Endothelial cell of umbilical vein (primary cell): ENCODE measurements around the gene WDR48. TPM values are rescaled to one million over a fixed set of nuclear protein-coding genes. Genes with fewer than 3 reads are reported as not detected.
A peak's percentile ranks its signal among the peaks of the same experiment; 100 is the strongest.

Source experiments
- BruUV-seq: library from RNA; stranded (reverse); fragments of 400-500 nt; replicated peaks from 2 replicates; lab custom pipeline; 2021; lab: Mats Ljungman, UMichigan
- CTCF ChIA-PET: fragments of 300-600, 350-600 bp; sonication (Branson Sonifier 250); formaldehyde crosslinking; loops from one replicate; lab custom pipeline; 2021; ENCODE audit warnings: antibody characterized with exemption, inconsistent platforms; lab: Charles Lee
- POLR2A ChIA-PET: fragments of 300-600, 350-600 bp; sonication (Branson Sonifier 250); formaldehyde crosslinking; loops from one replicate; lab custom pipeline; 2021; ENCODE audit warnings: antibody characterized with exemption, inconsistent platforms; lab: Charles Lee
- DNase-seq: peaks from one replicate; pipeline ENCODE4 v3.0.0-alpha.2; 2011; ENCODE audit warnings: low read depth, low spot score
- FAIRE-seq: peaks from 2 replicates; lab custom pipeline; 2011; peaks lifted over from hg19 to GRCh38; lab: Jason Lieb, UNC
- H2AFZ ChIP-seq: 2 replicates; pipeline ENCODE4 v1.6.0; 2012; ENCODE audit warnings: low read depth, low read length, control low read depth, inconsistent platforms
- H3K27ac ChIP-seq: 2 replicates; pipeline ENCODE4 v1.5.1; 2011; ENCODE audit warnings: low read depth, mild to moderate bottlenecking, control low read depth, low read length, moderate library complexity; ENCODE audit not compliant: insufficient read depth
- H3K27me3 ChIP-seq, 2 experiments: 2 replicates each; pipeline versions ENCODE4 v1.6.0 to v1.6.1; 2011; ENCODE audit warnings: low read length in 2 of 2, mixed read lengths in 1 of 2; ENCODE audit not compliant: control insufficient read depth in 2 of 2, insufficient read depth in 2 of 2
- H3K36me3 ChIP-seq, 2 experiments: 2 replicates in 1 of 2; 3 replicates in 1 of 2; pipeline ENCODE4 v1.5.1; 2011; ENCODE audit warnings: low read length in 2 of 2, mild to moderate bottlenecking in 1 of 2, moderate library complexity in 1 of 2; ENCODE audit not compliant: control insufficient read depth in 2 of 2, insufficient read depth in 2 of 2; ENCODE audit errors: extremely low read depth in 1 of 2
- H3K4me1 ChIP-seq: 3 replicates; pipeline ENCODE4 v1.5.1; 2011; ENCODE audit warnings: mild to moderate bottlenecking, low read length; ENCODE audit not compliant: control insufficient read depth, insufficient read depth; ENCODE audit errors: extremely low read depth
- H3K4me2 ChIP-seq: 2 replicates; pipeline ENCODE4 v1.6.1; 2011; ENCODE audit warnings: low read length, control low read depth, mixed read lengths; ENCODE audit not compliant: insufficient read depth
- H3K4me3 ChIP-seq, 3 experiments: fragments of 200-600 bp in 1 of 3; sonication (generic), shearing (Covaris generic) in 1 of 3; replicated peaks in 1 of 3; 2 replicates each; pipeline ENCODE4 v1.5.1; 2011 to 2016; ENCODE audit warnings: control low read depth in 3 of 3, low read length in 3 of 3, mild to moderate bottlenecking in 2 of 3, inconsistent platforms in 1 of 3, low read depth in 1 of 3, moderate library complexity in 1 of 3; ENCODE audit not compliant: insufficient read depth in 1 of 3
- H3K79me2 ChIP-seq: 2 replicates; pipeline ENCODE4 v1.6.0; 2012; ENCODE audit warnings: low read length, inconsistent platforms; ENCODE audit not compliant: control insufficient read depth, insufficient read depth
- H3K9ac ChIP-seq: replicated peaks from 2 replicates; pipeline ENCODE3; 2011; ENCODE audit warnings: low read length, control low read depth; ENCODE audit not compliant: insufficient read depth; ENCODE audit errors: extremely low read depth
- H3K9me1 ChIP-seq: replicated peaks from 3 replicates; pipeline ENCODE4 v1.6.0; 2011; ENCODE audit warnings: mild to moderate bottlenecking, low read length; ENCODE audit not compliant: control insufficient read depth, insufficient read depth; ENCODE audit errors: extremely low read depth
- H3K9me3 ChIP-seq: replicated peaks from 2 replicates; pipeline ENCODE4 v1.5.1; 2012; ENCODE audit warnings: low read length, inconsistent platforms; ENCODE audit not compliant: control insufficient read depth, insufficient read depth
- H4K20me1 ChIP-seq: replicated peaks from 2 replicates; pipeline ENCODE3; 2011; ENCODE audit warnings: mild to moderate bottlenecking, low read length; ENCODE audit not compliant: control insufficient read depth, insufficient read depth; ENCODE audit errors: extremely low read depth
- CTCF ChIP-seq, 2 donors: IDR thresholded peaks; 1 replicate in 1 of 2; 2 replicates in 1 of 2; pipeline ENCODE4 v1.5.1; 2011; ENCODE audit warnings: low read length in 2 of 2, mild to moderate bottlenecking in 2 of 2, moderate library complexity in 2 of 2, control low read depth in 1 of 2, inconsistent platforms in 1 of 2, low read depth in 1 of 2; ENCODE audit not compliant: insufficient read depth in 1 of 2; ENCODE audit errors: extremely low read depth in 1 of 2
- EZH2 ChIP-seq: IDR thresholded peaks from 2 replicates; pipeline ENCODE4 v1.6.1; 2012; ENCODE audit warnings: borderline replicate concordance, low read depth, mild to moderate bottlenecking, moderate library complexity, low read length, inconsistent platforms; ENCODE audit not compliant: severe bottlenecking
- FOS ChIP-seq: IDR thresholded peaks from 2 replicates; pipeline ENCODE4 v1.6.1; 2011; ENCODE audit warnings: mild to moderate bottlenecking, low read length, moderate library complexity, borderline replicate concordance; ENCODE audit not compliant: insufficient read depth
- GATA2 ChIP-seq: IDR thresholded peaks from 2 replicates; pipeline ENCODE4 v1.7.0; 2011; ENCODE audit warnings: low read depth, mild to moderate bottlenecking, moderate library complexity, mixed read lengths, low read length; ENCODE audit not compliant: insufficient read length, insufficient read depth
- JUN ChIP-seq: IDR thresholded peaks from 2 replicates; pipeline ENCODE4 v1.6.1; 2011; ENCODE audit warnings: borderline replicate concordance, low read depth; ENCODE audit not compliant: insufficient read length, insufficient read depth
- MAX ChIP-seq: IDR thresholded peaks from 2 replicates; pipeline ENCODE4 v1.6.1; 2011; ENCODE audit not compliant: insufficient read depth, insufficient read length
- MYC ChIP-seq: IDR thresholded peaks from one replicate; pipeline ENCODE4 v1.6.1; 2011; ENCODE audit warnings: mild to moderate bottlenecking, low read depth, low read length
- POLR2A ChIP-seq: IDR thresholded peaks from 2 replicates; pipeline ENCODE4 v1.6.1; 2012; ENCODE audit warnings: low read depth, mild to moderate bottlenecking, control low read depth, low read length
- POLR2AphosphoS5 ChIP-seq: IDR thresholded peaks from 2 replicates; pipeline ENCODE4 v1.6.1; 2012; ENCODE audit warnings: low read depth, mild to moderate bottlenecking, control low read depth, low read length, moderate library complexity; ENCODE audit not compliant: insufficient read depth
- dilution Hi-C: fragments of 300-500 bp; cut with MboI; formaldehyde crosslinking; loops from one replicate; pipeline ENCODE4 v1.15.0; 2019; ENCODE audit warnings: low sequenced_read_pairs; ENCODE audit not compliant: extremely low pct_ligation_motif_present
- intact Hi-C: fragments of 100-400 bp; cut with micrococcal nuclease; formaldehyde crosslinking; loops from one replicate; pipeline ENCODE4 v1.10.0; 2022
- polyA plus RNA-seq, 4 experiments: library from polyadenylated mRNA; depleted of rRNA in 3 of 4; stranded (reverse) in 3 of 4; unstranded in 1 of 4; fragments of >200 nt; gene quantifications; 2 replicates each; pipeline versions ENCODE4 v1.2.1 to v1.2.3, GENCODE V29; 2011 to 2012; ENCODE audit warnings: missing spikeins in 1 of 4
- total RNA-seq: library from RNA; stranded (reverse); gene quantifications from 2 replicates; pipeline ENCODE4 v1.2.3, GENCODE V29; 2021

The WDR48 gene
- total and polyA plus RNA-seq, 2 donors (not counting 3 experiments of a cell fraction or from before 2014, with no cell fraction given) = 13.7 to 25.3 TPM

- CTCF ChIA-PET = interaction anchor here (1.0 kb wide), 1 partner anchor 20 kb away, joined by 4 read pairs; no protein-coding TSS in a partner anchor
- Histone ChIP-seq H3K79me2 (peaks cover 1% of the 10 kb centered on the region), H3K4me3 (no peak overlapping the region), H4K20me1 (no peaks in the 10 kb centered on the region), H3K9me3 (no peaks in the 10 kb centered on the region), H2AFZ (no peak overlapping the region), H3K4me2 (no peak overlapping the region), H3K4me1 (peaks cover 3% of the 10 kb centered on the region), H3K9ac (no peak overlapping the region), H3K9me1 (no peaks in the 10 kb centered on the region), H3K27ac (no peak overlapping the region), H3K36me3 (no peaks in the 10 kb centered on the region), H3K27me3 (peaks cover 7 to 8% of the 10 kb centered on the region in 2 experiments)
- no peak for DNase-seq
- no peak for FAIRE-seq
- POLR2A ChIA-PET = no interaction called here
- BruUV-seq = no TSS peak
- intact Hi-C loops = loop anchor here (5.0 kb wide), 1 partner anchor 127 kb away; no protein-coding TSS in a partner anchor
- dilution Hi-C loops = no loop called here
- TF ChIP-seq POLR2A (no peak), FOS (no peak)
Observed at GRCh38 chr3:39050029-39050428, 1.8 kb upstream of the WDR48 start.

GRCh38 chr3:39052583-39052982, 767 bp downstream of the WDR48 start:
- no peak for TF ChIP-seq JUN
- TF ChIP-seq EZH2 = no peak
- TF ChIP-seq POLR2AphosphoS5 = no peak
- no peak for TF ChIP-seq FOS
- no peak for TF ChIP-seq MYC
- TF ChIP-seq MAX = no peak
- TF ChIP-seq GATA2 = no peak
- no peak for TF ChIP-seq POLR2A
- no peak for TF ChIP-seq CTCF (IDR thresholded peaks at IDR 0.05; ENCODE audit: extremely low read depth in 1 of 2, insufficient read depth in 1 of 2, low read depth in 1 of 2, low read length in 2 of 2)
- no peaks in the 10 kb centered on the region for H4K20me1 ChIP-seq
- H3K79me2 ChIP-seq = peaks cover 1% of the 10 kb centered on the region
- POLR2A ChIA-PET = no interaction called here
- BruUV-seq = no TSS peak
- dilution Hi-C loops (no loop called here), intact Hi-C loops (loop anchor here (5.0 kb wide), 1 partner anchor 125 kb away; no protein-coding TSS in a partner anchor)
- H3K36me3 ChIP-seq = no peaks in the 10 kb centered on the region
- no peak for FAIRE-seq
- H3K9me3 ChIP-seq = no peaks in the 10 kb centered on the region
- peak overlapping the region; percentile 83 for H2AFZ ChIP-seq
- H3K9ac ChIP-seq = peak overlapping the region; percentile 84
- H3K9me1 ChIP-seq = no peaks in the 10 kb centered on the region
- no peak for DNase-seq
- peaks cover 6% of the 10 kb centered on the region for H3K4me1 ChIP-seq
- peak overlapping the region; percentile 68 for H3K4me2 ChIP-seq
- peak overlapping the region; percentile 54 to 96 (median 80) for H3K4me3 ChIP-seq
- H3K27me3 ChIP-seq = peaks cover 4% of the 10 kb centered on the region in 2 experiments
- H3K27ac ChIP-seq = peak overlapping the region; percentile 58
- CTCF ChIA-PET = no interaction called here
